ENCODE measurements around the gene KRTAP10-2.

DNA sequence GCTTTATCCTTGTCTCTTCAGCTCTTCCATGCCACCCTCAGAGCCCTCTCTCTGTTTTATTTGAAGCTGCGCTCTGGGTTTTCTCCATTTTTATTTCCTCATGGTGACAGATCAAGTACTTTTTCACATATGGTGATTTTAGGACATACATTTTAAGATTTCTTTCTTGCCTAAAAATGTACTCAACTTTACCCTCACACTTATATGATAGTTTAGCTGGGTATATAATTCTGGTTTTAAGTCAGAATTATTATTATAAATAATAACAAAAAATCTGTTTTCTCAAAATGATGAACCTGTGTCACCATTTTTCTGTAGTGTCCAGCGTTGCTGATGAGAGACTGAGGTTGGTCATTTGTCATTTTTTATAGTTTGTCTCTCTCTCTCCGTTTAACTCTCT lies 29.9 kb upstream of the KRTAP10-2 start:
- TF ChIP-seq, protein P1, sequence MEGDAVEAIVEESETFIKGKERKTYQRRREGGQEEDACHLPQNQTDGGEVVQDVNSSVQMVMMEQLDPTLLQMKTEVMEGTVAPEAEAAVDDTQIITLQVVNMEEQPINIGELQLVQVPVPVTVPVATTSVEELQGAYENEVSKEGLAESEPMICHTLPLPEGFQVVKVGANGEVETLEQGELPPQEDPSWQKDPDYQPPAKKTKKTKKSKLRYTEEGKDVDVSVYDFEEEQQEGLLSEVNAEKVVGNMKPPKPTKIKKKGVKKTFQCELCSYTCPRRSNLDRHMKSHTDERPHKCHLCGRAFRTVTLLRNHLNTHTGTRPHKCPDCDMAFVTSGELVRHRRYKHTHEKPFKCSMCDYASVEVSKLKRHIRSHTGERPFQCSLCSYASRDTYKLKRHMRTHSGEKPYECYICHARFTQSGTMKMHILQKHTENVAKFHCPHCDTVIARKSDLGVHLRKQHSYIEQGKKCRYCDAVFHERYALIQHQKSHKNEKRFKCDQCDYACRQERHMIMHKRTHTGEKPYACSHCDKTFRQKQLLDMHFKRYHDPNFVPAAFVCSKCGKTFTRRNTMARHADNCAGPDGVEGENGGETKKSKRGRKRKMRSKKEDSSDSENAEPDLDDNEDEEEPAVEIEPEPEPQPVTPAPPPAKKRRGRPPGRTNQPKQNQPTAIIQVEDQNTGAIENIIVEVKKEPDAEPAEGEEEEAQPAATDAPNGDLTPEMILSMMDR (IDR thresholded peaks at IDR 0.05) = no peak
- TF ChIP-seq POLR2A (IDR thresholded peaks at IDR 0.05) = no peak
